ENCODE data around the gene ZFYVE16.

Gene ZFYVE16

GRCh38 chr5:80369521-80369920 lies 38.3 kb upstream of the ZFYVE16 start:
- TF ChIP-seq TEAD4 (IDR thresholded peaks at IDR 0.05) = no peak
- TF ChIP-seq REST (IDR thresholded peaks at IDR 0.05; ENCODE audit: low read depth) = no peak
- no peak for TF ChIP-seq RAD21 (IDR thresholded peaks at IDR 0.05; ENCODE audit: low read depth)
- TF ChIP-seq, protein P1, sequence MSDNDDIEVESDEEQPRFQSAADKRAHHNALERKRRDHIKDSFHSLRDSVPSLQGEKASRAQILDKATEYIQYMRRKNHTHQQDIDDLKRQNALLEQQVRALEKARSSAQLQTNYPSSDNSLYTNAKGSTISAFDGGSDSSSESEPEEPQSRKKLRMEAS (IDR thresholded peaks at IDR 0.05) = no peak
- TF ChIP-seq NFIC (IDR thresholded peaks at IDR 0.05) = no peak
- TF ChIP-seq EGR1 (IDR thresholded peaks at IDR 0.05) = no peak
- no peak for TF ChIP-seq USF1 (IDR thresholded peaks at IDR 0.05)

DNA sequence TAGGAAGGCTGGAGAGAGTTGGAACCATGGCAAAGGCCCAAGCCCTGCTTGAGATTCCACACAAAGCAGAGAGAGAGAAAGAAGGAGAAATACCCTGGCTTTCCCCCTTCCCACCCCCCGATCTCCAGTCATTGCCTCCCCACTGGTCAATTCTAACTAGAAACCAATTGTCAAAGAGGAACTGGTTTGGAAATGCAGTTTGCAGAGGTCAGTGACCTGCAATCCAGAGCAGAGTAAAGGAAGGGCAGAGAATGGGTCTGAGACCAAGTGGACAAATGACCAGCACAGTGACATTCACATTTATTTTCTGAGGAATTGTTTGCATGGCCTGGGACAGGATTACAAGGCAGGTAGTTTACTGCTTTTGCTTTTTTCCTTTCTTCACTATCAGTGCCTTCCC lies 37.5 kb upstream of the ZFYVE16 start:
- TF ChIP-seq USF1 (IDR thresholded peaks at IDR 0.05) (no peak), TEAD4 (IDR thresholded peaks at IDR 0.05) (no peak), FOXM1 (IDR thresholded peaks at IDR 0.05; ENCODE audit: borderline replicate concordance, low read depth) (no peak), EGR1 (IDR thresholded peaks at IDR 0.05) (no peak), YY1 (IDR thresholded peaks at IDR 0.05; ENCODE audit: low read depth) (no peak), TCF12 (IDR thresholded peaks at IDR 0.05; ENCODE audit: low read depth) (no peak), CEBPB (IDR thresholded peaks at IDR 0.05) (no peak)

GRCh38 chr5:80372780-80373179 lies 35.1 kb upstream of the ZFYVE16 start:
- no peak for TF ChIP-seq TAF1 (IDR thresholded peaks at IDR 0.05; ENCODE audit: low read depth)
- TF ChIP-seq RAD21 (IDR thresholded peaks at IDR 0.05; ENCODE audit: low read depth) = no peak
- no peak for TF ChIP-seq REST (IDR thresholded peaks at IDR 0.05; ENCODE audit: low read depth)
- no peak for TF ChIP-seq CEBPB (IDR thresholded peaks at IDR 0.05)
- TF ChIP-seq USF1 (IDR thresholded peaks at IDR 0.05) = no peak
- TF ChIP-seq YY1 (IDR thresholded peaks at IDR 0.05; ENCODE audit: low read depth) = no peak
- TF ChIP-seq TCF12 (IDR thresholded peaks at IDR 0.05; ENCODE audit: low read depth) = no peak
- TF ChIP-seq, protein P1 (IDR thresholded peaks at IDR 0.05) = no peak
- TF ChIP-seq CREB1 (IDR thresholded peaks at IDR 0.05; ENCODE audit: low read depth) = no peak
- TF ChIP-seq NFIC (IDR thresholded peaks at IDR 0.05) = no peak
- no peak for TF ChIP-seq ZBTB7A (IDR thresholded peaks at IDR 0.05; ENCODE audit: low read depth)
- TF ChIP-seq FOXM1 (IDR thresholded peaks at IDR 0.05; ENCODE audit: borderline replicate concordance, low read depth) = no peak
- no peak for TF ChIP-seq EGR1 (IDR thresholded peaks at IDR 0.05)
- TF ChIP-seq EP300 (IDR thresholded peaks at IDR 0.05; ENCODE audit: borderline replicate concordance) = no peak
- no peak for TF ChIP-seq TEAD4 (IDR thresholded peaks at IDR 0.05)

DNA sequence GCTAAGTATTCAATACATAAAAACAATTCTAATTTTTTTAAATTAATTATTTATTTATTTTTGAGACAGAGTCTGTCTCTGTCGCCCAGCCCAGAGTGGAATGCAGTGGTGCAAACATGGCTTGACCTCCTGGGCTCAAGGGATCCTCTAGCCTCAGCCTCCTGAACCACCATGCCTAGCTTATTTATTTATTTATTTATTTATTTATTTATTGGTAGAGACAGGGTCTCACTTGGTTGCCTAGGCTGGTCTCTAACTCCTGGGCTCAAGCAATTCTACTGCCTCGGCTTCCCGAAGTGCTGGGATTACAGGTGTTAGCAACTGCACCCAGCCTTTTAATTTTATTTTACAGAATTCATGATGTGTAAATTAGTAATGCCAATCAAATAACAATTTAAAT lies 33.7 kb upstream of the ZFYVE16 start:
- TF ChIP-seq CEBPB (IDR thresholded peaks at IDR 0.05) = no peak
- TF ChIP-seq EGR1 (IDR thresholded peaks at IDR 0.05) = no peak
- no peak for TF ChIP-seq FOXM1 (IDR thresholded peaks at IDR 0.05; ENCODE audit: borderline replicate concordance, low read depth)
- TF ChIP-seq USF1 (IDR thresholded peaks at IDR 0.05) = no peak
- no peak for TF ChIP-seq TEAD4 (IDR thresholded peaks at IDR 0.05)
- no peak for TF ChIP-seq EP300 (IDR thresholded peaks at IDR 0.05; ENCODE audit: borderline replicate concordance)
- TF ChIP-seq REST (IDR thresholded peaks at IDR 0.05; ENCODE audit: low read depth) = no peak
